ENCODE results near the gene CLDN20.

DNA sequence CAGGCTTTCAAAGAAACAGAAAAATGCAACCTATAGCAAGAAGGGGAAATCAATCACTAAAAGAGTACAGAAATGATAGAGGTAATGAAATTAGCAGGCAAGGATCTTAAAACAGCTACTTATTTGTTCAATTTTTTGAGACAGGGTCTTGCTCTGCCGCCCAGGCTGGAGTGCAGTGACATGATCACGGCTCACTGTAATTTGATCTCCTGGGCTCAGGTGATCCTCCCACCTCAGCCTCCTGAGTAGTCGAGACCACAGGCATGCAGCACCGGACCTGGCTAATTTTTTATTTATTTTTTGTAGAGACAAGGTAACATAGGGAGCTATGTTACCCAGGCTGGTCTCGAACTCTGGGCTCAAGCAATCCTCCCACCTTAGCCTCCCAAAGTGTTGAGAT lies 28.9 kb downstream of the CLDN20 start:
- TF ChIP-seq CHD2 (IDR thresholded peaks at IDR 0.05; ENCODE audit: borderline replicate concordance, low read depth, low read length) (no peak), JUND (IDR thresholded peaks at IDR 0.05; ENCODE audit: low read depth, low read length) (no peak), NR2C1 (IDR thresholded peaks at IDR 0.05) (no peak), FOXM1 (IDR thresholded peaks at IDR 0.05; ENCODE audit: low read depth, low read length) (no peak), SIN3A (IDR thresholded peaks at IDR 0.05; ENCODE audit: low read depth, low read length) (no peak), SMC3 (IDR thresholded peaks at IDR 0.05; ENCODE audit: borderline replicate concordance, low read length) (no peak), USF2 (IDR thresholded peaks at IDR 0.05; ENCODE audit: borderline replicate concordance, low read depth, low read length) (no peak), POLR2A (IDR thresholded peaks at IDR 0.05; ENCODE audit: low read depth, low read length) (no peak), POLR2AphosphoS5 (IDR thresholded peaks at IDR 0.05; ENCODE audit: low read length) (no peak), CREB1 (IDR thresholded peaks at IDR 0.05; ENCODE audit: low read depth) (no peak)
- TF ChIP-seq, protein P1, sequence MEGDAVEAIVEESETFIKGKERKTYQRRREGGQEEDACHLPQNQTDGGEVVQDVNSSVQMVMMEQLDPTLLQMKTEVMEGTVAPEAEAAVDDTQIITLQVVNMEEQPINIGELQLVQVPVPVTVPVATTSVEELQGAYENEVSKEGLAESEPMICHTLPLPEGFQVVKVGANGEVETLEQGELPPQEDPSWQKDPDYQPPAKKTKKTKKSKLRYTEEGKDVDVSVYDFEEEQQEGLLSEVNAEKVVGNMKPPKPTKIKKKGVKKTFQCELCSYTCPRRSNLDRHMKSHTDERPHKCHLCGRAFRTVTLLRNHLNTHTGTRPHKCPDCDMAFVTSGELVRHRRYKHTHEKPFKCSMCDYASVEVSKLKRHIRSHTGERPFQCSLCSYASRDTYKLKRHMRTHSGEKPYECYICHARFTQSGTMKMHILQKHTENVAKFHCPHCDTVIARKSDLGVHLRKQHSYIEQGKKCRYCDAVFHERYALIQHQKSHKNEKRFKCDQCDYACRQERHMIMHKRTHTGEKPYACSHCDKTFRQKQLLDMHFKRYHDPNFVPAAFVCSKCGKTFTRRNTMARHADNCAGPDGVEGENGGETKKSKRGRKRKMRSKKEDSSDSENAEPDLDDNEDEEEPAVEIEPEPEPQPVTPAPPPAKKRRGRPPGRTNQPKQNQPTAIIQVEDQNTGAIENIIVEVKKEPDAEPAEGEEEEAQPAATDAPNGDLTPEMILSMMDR (IDR thresholded peaks at IDR 0.05 in 2 of 3, conservative IDR thresholded peaks at IDR 0.05 in 1 of 3; ENCODE audit: control insufficient read depth in 2 of 3, extremely low read depth in 1 of 3, insufficient read depth in 1 of 3, low read depth in 3 of 3, low read length in 3 of 3) = no peak
- TF ChIP-seq, protein P2, sequence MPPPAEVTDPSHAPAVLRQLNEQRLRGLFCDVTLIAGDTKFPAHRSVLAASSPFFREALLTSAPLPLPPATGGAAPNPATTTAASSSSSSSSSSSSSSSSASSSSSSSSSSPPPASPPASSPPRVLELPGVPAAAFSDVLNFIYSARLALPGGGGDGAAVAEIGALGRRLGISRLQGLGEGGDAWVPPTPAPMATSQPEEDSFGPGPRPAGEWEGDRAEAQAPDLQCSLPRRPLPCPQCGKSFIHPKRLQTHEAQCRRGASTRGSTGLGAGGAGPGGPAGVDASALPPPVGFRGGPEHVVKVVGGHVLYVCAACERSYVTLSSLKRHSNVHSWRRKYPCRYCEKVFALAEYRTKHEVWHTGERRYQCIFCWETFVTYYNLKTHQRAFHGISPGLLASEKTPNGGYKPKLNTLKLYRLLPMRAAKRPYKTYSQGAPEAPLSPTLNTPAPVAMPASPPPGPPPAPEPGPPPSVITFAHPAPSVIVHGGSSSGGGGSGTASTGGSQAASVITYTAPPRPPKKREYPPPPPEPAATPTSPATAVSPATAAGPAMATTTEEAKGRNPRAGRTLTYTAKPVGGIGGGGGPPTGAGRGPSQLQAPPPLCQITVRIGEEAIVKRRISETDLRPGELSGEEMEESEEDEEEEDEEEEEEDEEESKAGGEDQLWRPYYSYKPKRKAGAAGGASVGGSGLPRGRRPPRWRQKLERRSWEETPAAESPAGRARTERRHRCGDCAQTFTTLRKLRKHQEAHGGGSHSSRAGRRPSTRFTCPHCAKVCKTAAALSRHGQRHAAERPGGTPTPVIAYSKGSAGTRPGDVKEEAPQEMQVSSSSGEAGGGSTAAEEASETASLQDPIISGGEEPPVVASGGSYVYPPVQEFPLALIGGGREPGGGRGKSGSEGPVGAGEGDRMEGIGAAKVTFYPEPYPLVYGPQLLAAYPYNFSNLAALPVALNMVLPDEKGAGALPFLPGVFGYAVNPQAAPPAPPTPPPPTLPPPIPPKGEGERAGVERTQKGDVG (CRISPR knock-in tag; IDR thresholded peaks at IDR 0.05) = no peak
- TF ChIP-seq, protein P3, sequence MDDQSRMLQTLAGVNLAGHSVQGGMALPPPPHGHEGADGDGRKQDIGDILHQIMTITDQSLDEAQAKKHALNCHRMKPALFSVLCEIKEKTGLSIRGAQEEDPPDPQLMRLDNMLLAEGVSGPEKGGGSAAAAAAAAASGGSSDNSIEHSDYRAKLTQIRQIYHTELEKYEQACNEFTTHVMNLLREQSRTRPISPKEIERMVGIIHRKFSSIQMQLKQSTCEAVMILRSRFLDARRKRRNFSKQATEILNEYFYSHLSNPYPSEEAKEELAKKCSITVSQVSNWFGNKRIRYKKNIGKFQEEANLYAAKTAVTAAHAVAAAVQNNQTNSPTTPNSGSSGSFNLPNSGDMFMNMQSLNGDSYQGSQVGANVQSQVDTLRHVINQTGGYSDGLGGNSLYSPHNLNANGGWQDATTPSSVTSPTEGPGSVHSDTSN (IDR thresholded peaks at IDR 0.05; ENCODE audit: insufficient replicate concordance, low read depth, low read length) = no peak

All from GM12878 (cell line).